Fibroblast of lung (primary cell): Measurements from ENCODE around the gene HMX3. TPM values are rescaled to one million over a fixed set of nuclear protein-coding genes. Genes with fewer than 3 reads are reported as not detected.

Experiments
- DNase-seq, 2 donors: peaks; one replicate each; pipeline versions ENCODE4 v3.0.0 to v3.0.0-alpha.2; 2010; ENCODE audit warnings: low read depth in 2 of 2
- H2AFZ ChIP-seq: 2 replicates; pipeline ENCODE4 v1.5.1; 2012; ENCODE audit warnings: low read length, control low read depth, inconsistent platforms
- H3K27ac ChIP-seq: 2 replicates; pipeline ENCODE4 v1.5.1; 2011; ENCODE audit warnings: low read length, control low read depth; ENCODE audit not compliant: insufficient read depth
- H3K27me3 ChIP-seq: 2 replicates; pipeline ENCODE4 v1.5.1; 2011; ENCODE audit warnings: mild to moderate bottlenecking, low read length; ENCODE audit not compliant: control insufficient read depth, insufficient read depth
- H3K36me3 ChIP-seq: 2 replicates; pipeline ENCODE4 v1.5.1; 2011; ENCODE audit warnings: low read length; ENCODE audit not compliant: control insufficient read depth, insufficient read depth
- H3K4me1 ChIP-seq: 2 replicates; pipeline ENCODE4 v1.5.1; 2011; ENCODE audit warnings: low read length; ENCODE audit not compliant: control insufficient read depth, insufficient read depth; ENCODE audit errors: extremely low read depth
- H3K4me2 ChIP-seq: 2 replicates; pipeline ENCODE4 v1.5.1; 2011; ENCODE audit warnings: low read length, control low read depth; ENCODE audit not compliant: insufficient read depth; ENCODE audit errors: extremely low read depth
- H3K4me3 ChIP-seq, 4 experiments: fragments of 200-600 bp in 1 of 4; sonication (generic) in 1 of 4; replicated peaks in 1 of 4; 2 replicates each; pipeline ENCODE4 v1.5.1; 2011 to 2016; ENCODE audit warnings: low read length in 4 of 4, low read depth in 3 of 4, mild to moderate bottlenecking in 3 of 4, control low read depth in 2 of 4, inconsistent platforms in 1 of 4, mixed read lengths in 1 of 4; ENCODE audit not compliant: insufficient read depth in 1 of 4; ENCODE audit errors: control extremely low read depth in 1 of 4
- H3K79me2 ChIP-seq: 2 replicates; pipeline ENCODE4 v1.5.1; 2012; ENCODE audit warnings: mild to moderate bottlenecking, low read length, inconsistent platforms; ENCODE audit not compliant: control insufficient read depth, insufficient read depth
- H3K9ac ChIP-seq: 2 replicates; pipeline ENCODE4 v1.5.1; 2011; ENCODE audit warnings: mild to moderate bottlenecking, low read length, control low read depth; ENCODE audit not compliant: insufficient read depth
- H3K9me3 ChIP-seq: 2 replicates; pipeline ENCODE4 v1.5.1; 2012; ENCODE audit warnings: low read depth, low read length; ENCODE audit not compliant: control insufficient read depth, insufficient read depth
- H4K20me1 ChIP-seq: 2 replicates; pipeline ENCODE4 v1.5.1; 2011; ENCODE audit warnings: low read length; ENCODE audit not compliant: control insufficient read depth, insufficient read depth; ENCODE audit errors: extremely low read depth
- EZH2 ChIP-seq: IDR thresholded peaks from 2 replicates; pipeline ENCODE4 v1.5.1; 2012; ENCODE audit warnings: low read length, control low read depth, mild to moderate bottlenecking; ENCODE audit errors: missing control alignments
- polyA plus RNA-seq, 2 donors: library from polyadenylated mRNA; depleted of rRNA in 1 of 2; stranded (reverse) in 1 of 2; unstranded in 1 of 2; fragments of >200 nt; gene quantifications; 2 replicates each; pipeline ENCODE4 v1.2.1, GENCODE V29; 2011 to 2012; ENCODE audit warnings: missing spikeins in 1 of 2
- total RNA-seq: library from RNA; depleted of rRNA; stranded (reverse); fragments of >200 nt; gene quantifications from 2 replicates; pipeline ENCODE4 v1.2.1, GENCODE V29; 2014
- TF ChIP-seq, protein P1 (sequence below), 2 donors: IDR thresholded peaks in 1 of 2; conservative IDR thresholded peaks in 1 of 2; 1 replicate in 1 of 2; 2 replicates in 1 of 2; pipeline ENCODE4 v1.5.1; 2011 to 2012; ENCODE audit warnings: low read length in 2 of 2, control low read depth in 1 of 2, inconsistent platforms in 1 of 2, low read depth in 1 of 2, mild to moderate bottlenecking in 1 of 2

The HMX3 gene
- total and polyA plus RNA-seq, 2 donors (not counting 1 experiment from before 2014, with no cell fraction given): not detected

DNA sequence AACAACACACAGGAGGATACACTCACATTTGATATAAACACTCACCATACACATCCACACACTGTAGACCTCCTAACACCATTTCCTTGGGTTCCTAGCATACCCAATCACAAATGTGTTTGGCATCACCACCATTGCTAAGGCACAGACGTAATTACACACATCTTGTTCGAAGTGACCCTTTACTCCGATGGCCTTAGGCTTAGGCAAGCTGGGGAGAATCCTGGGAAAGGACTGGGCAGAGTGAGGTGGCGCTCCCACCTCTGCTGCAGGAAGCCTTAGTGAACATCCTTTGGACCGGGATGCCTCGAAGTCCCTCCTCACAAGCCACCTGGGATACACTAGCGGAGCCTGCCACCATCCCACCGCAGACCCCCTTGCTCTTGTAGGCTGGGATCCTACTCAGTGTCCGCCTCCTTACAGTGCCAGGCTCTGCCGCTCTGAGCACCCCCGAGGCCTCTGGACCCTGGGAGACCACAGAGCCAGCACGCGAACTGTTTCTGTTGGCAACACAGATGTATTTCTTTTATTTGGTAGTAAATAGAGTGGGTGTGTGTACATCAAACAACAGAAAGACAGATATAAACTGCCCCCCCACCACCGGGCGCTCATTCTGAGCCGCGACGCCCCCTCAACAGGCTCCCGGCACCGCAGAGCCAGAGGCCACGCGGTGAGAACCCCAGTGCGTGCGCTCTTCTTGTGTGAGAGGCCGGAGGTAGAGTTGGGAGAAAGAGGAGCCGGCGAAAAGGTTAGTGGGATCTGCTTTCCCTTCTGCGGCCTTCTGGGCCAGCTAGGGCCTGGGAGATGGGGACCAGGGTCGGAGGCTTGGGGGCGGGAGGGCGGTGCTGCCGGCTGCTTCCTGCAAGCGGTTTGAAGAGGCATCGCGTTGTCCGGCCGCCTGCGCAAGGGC is 6.3 kb downstream of the HMX3 start:
- Histone ChIP-seq H2AFZ (no peak overlapping the region), H3K4me1 (no peaks in the 10 kb centered on the region), H4K20me1 (no peaks in the 10 kb centered on the region), H3K9ac (no peak overlapping the region), H3K79me2 (no peaks in the 10 kb centered on the region), H3K27me3 (peaks cover 88% of the 10 kb centered on the region), H3K27ac (no peak overlapping the region), H3K4me2 (no peak overlapping the region), H3K9me3 (no peaks in the 10 kb centered on the region), H3K36me3 (no peaks in the 10 kb centered on the region), H3K4me3 (no peak overlapping the region)
- no peak for DNase-seq
- TF ChIP-seq, protein P1, sequence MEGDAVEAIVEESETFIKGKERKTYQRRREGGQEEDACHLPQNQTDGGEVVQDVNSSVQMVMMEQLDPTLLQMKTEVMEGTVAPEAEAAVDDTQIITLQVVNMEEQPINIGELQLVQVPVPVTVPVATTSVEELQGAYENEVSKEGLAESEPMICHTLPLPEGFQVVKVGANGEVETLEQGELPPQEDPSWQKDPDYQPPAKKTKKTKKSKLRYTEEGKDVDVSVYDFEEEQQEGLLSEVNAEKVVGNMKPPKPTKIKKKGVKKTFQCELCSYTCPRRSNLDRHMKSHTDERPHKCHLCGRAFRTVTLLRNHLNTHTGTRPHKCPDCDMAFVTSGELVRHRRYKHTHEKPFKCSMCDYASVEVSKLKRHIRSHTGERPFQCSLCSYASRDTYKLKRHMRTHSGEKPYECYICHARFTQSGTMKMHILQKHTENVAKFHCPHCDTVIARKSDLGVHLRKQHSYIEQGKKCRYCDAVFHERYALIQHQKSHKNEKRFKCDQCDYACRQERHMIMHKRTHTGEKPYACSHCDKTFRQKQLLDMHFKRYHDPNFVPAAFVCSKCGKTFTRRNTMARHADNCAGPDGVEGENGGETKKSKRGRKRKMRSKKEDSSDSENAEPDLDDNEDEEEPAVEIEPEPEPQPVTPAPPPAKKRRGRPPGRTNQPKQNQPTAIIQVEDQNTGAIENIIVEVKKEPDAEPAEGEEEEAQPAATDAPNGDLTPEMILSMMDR (conservative IDR thresholded peaks at IDR 0.05 in 1 of 2, IDR thresholded peaks at IDR 0.05 in 1 of 2; ENCODE audit: low read depth in 1 of 2, low read length in 2 of 2): no peak
- peak; percentile 89 for TF ChIP-seq EZH2

DNA sequence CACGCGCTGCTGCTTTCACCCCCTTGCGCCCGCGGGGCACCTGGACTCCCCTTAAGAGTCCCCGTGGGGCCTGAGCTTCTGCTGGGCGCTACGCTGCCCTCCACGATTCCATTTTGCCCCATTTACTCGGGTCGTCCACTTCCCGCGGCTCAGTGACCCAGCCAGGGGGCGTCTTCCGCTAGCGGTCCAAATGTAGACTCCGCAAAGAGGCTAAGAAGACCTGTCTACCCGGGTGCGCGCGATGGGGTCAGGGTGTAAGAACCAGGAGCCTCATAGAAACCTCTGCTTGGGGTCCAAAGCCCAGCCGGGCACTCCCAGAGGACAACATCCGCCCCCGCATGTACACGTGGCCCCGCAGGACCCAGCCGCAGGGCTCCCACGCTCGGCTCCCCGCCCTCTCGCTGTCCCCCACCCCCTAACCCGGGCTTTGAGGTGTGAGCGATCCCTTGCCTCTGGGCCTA is 7.0 kb downstream of the HMX3 start:
- no peaks in the 10 kb centered on the region for H4K20me1 ChIP-seq
- no peak overlapping the region for H3K4me3 ChIP-seq
- no peaks in the 10 kb centered on the region for H3K9me3 ChIP-seq
- TF ChIP-seq EZH2: no peak
- TF ChIP-seq, protein P1 (conservative IDR thresholded peaks at IDR 0.05 in 1 of 2, IDR thresholded peaks at IDR 0.05 in 1 of 2; ENCODE audit: low read depth in 1 of 2, low read length in 2 of 2): no peak
- no peak overlapping the region for H3K4me2 ChIP-seq
- no peak for DNase-seq
- no peaks in the 10 kb centered on the region for H3K36me3 ChIP-seq
- H3K79me2 ChIP-seq: no peaks in the 10 kb centered on the region
- H3K4me1 ChIP-seq: no peaks in the 10 kb centered on the region
- peaks cover 88% of the 10 kb centered on the region for H3K27me3 ChIP-seq
- H3K27ac ChIP-seq: no peak overlapping the region
- H2AFZ ChIP-seq: no peak overlapping the region
- no peak overlapping the region for H3K9ac ChIP-seq

DNA sequence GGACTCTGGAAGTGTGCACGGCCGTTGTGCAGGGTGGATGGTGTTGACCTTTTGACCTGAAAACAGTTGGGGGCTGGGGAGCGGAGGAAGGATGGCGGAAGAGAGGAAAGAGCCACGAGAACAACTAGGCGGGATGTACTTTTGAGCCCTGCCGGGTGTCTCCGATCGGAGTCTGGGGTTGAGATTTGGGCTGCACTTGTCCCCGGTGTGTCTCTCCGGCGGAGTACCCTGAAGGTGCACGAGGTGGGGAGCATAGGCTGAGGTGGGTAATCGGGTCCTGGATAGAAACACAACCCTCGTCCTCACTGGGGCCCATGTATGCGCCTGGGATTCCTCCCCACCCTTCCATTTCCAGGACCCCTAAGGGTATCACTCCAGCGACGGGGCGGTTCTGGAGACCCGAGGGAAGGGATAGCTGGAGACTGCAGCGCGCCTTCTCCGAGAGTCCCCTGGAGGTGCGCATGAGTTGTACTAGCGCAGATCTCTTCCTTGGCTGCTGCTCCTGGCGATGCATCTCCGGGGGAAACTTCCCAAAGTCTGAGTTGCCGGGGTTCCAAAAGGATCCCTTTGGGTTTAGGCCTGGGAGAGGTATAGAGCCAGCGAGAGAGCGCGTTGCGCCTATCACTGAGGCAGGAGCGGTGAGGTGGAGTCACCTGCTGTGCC is 7.5 kb downstream of the HMX3 start:
- H3K9ac ChIP-seq: no peak overlapping the region
- no peak overlapping the region for H3K4me2 ChIP-seq
- H3K4me3 ChIP-seq: no peak overlapping the region
- no peaks in the 10 kb centered on the region for H3K36me3 ChIP-seq
- no peaks in the 10 kb centered on the region for H3K4me1 ChIP-seq
- peaks cover 90% of the 10 kb centered on the region for H3K27me3 ChIP-seq
- TF ChIP-seq, protein P1 (conservative IDR thresholded peaks at IDR 0.05 in 1 of 2, IDR thresholded peaks at IDR 0.05 in 1 of 2; ENCODE audit: low read depth in 1 of 2, low read length in 2 of 2): no peak
- peak; percentile 81 for TF ChIP-seq EZH2
- no peak overlapping the region for H3K27ac ChIP-seq
- no peaks in the 10 kb centered on the region for H3K9me3 ChIP-seq
- DNase-seq: no peak
- H3K79me2 ChIP-seq: no peaks in the 10 kb centered on the region
- no peak overlapping the region for H2AFZ ChIP-seq
- no peaks in the 10 kb centered on the region for H4K20me1 ChIP-seq
